Choroid plexus epithelial cell (primary cell): ENCODE measurements around the gene GALNS.

Source experiments
- DNase-seq: peaks from one replicate; pipeline ENCODE4 v3.0.0-alpha.2; 2010; ENCODE audit warnings: low read depth
- H3K4me3 ChIP-seq: 2 replicates; pipeline ENCODE4 v1.5.1; 2011; ENCODE audit warnings: low read depth, mild to moderate bottlenecking, control low read depth, low read length, moderate library complexity
- TF ChIP-seq, protein P1 (sequence below): conservative IDR thresholded peaks from 2 replicates; pipeline ENCODE4 v1.5.1; 2011; ENCODE audit warnings: low read depth, mild to moderate bottlenecking, control low read depth, inconsistent platforms, low read length, moderate library complexity

The GALNS gene

DNA sequence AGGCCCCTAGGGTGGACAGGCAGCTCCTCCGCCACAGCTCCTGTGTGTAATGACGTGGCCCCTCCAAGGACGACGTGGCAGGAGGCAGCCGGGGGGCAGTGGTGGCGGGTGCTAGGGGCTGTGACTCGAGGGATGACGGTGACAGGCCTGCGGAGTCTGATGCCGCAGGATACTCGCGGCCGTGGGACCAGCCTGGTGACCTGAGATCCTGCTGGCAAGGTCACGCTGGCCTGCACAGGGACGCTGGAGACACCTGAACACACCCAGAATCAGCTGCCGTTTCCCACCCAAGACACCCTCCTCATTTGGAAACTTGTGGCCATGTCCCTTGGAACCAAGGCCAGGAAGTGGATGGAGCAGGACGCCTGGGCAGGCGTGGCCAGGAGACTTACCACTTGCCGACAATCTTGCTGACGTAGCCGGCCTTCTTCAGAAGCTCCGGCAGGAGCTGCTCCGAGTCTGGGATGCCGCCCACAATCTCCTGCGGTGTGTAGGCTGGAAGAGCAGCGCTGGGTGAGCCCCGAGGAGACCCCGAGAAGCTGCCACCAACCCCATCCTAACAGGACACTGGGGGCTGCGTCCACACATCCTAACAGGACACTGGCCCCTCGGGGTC, 16.0 kb downstream of the GALNS start:
- DNase-seq = no peak
- no peak overlapping the region for H3K4me3 ChIP-seq
- TF ChIP-seq, protein P1, sequence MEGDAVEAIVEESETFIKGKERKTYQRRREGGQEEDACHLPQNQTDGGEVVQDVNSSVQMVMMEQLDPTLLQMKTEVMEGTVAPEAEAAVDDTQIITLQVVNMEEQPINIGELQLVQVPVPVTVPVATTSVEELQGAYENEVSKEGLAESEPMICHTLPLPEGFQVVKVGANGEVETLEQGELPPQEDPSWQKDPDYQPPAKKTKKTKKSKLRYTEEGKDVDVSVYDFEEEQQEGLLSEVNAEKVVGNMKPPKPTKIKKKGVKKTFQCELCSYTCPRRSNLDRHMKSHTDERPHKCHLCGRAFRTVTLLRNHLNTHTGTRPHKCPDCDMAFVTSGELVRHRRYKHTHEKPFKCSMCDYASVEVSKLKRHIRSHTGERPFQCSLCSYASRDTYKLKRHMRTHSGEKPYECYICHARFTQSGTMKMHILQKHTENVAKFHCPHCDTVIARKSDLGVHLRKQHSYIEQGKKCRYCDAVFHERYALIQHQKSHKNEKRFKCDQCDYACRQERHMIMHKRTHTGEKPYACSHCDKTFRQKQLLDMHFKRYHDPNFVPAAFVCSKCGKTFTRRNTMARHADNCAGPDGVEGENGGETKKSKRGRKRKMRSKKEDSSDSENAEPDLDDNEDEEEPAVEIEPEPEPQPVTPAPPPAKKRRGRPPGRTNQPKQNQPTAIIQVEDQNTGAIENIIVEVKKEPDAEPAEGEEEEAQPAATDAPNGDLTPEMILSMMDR = no peak

DNA sequence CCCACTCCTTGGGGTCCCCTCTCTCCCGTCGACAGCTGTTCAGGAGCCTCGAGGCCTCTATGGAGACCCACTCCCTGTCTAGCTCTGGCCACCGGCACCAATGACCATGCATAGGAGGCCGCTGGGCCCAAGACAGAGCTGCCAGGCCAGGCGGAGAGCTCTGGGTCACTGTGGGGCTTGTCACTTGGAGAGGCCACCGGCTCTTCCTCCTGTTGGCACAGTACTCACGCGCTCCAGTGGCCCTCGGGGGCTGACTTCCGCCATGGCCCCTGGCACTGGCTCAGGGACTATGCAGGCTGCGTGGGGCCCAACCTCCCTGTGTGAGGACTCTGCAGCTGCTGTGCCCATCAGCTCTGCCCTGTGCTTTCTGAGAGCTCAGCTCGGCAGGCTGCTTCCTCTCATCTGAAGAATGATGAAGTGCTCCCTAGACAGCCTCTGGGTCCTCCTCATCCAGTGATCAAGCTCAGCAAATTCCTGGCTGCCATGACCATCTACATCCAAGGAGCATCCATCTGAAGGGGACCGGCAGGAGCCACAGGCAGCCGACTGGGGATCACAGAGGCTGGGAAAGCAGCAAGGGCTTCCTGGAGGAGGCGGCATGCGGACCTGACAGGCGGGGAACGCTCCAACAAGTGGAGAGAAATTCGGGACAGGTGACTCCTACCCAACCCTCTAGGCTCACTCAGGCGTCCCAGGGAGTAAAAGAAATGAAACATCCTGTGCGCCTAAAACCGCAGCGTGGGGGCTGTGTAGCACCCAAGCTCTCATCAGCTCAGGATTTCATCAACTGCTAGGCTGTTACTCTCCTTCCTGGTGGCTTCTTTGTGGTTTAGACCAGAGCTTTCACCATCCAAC, 16.8 kb downstream of the GALNS start:
- TF ChIP-seq, protein P1 = no peak
- no peak overlapping the region for H3K4me3 ChIP-seq
- no peak for DNase-seq

DNA sequence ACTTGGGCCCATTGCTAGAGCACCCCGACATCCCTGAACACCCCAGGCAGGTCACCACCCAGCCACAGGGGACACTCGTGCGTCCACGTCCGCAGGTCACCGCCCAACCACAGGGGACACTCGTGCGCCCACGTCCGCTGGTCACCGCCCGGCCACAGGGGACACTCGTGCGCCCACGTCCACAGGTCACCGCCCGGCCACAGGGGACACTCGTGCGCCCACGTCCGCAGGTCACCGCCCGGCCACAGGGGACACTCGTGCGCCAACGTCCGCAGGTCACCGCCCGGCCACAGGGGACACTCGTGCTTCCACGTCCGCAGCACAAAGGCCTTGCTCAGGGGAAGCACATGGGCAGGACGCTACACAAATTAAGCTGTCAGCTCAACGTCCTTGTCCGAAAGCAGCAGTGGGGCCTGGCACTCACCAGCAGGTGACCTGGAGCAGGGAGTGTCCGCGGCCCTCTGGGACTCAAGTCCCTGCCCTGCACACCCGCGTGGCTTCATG, 17.7 kb downstream of the GALNS start:
- TF ChIP-seq, protein P1 = no peak
- H3K4me3 ChIP-seq = no peak overlapping the region
- no peak for DNase-seq

DNA sequence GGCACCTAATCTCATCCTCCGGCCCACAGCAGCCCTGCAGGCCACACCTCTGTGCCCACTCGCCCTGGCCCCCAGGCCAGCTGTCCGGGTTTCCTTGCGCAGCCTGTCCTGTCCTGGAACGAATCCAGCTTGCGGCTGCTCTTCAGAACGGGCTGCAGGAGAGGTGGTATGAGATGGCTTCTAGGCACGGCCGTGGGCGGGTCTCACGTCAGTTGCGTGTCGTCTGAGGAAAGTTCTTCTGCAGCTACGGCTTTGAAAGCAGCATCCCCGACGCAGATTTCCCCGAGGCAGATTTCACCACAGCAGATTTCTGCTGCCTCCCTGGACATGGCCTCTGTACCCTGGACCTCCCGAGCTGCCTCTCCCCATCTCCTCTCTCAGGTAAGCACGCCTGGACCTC, 18.2 kb downstream of the GALNS start:
- DNase-seq = no peak
- TF ChIP-seq, protein P1 = no peak
- no peak overlapping the region for H3K4me3 ChIP-seq

DNA sequence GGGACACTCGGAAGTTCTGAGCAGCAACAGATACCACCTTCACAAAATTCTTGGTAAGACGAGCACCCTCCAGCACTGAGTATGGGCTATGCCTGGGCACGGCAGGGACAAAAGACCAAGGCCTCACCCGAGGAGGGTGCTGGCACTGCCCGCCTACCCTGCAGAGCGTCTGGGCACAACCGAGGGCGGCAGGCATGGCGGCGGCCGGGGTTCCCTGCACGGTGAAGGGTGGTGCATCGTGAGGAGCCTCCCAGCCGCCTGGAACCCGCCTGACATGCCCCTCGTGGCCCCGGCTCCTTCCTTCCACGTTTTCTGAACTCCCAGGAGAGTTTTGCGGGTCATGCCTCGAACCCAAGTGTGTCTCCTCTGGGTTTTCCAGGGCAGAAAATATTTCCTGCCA, 18.9 kb downstream of the GALNS start:
- TF ChIP-seq, protein P1 = no peak
- DNase-seq = no peak
- no peak overlapping the region for H3K4me3 ChIP-seq

DNA sequence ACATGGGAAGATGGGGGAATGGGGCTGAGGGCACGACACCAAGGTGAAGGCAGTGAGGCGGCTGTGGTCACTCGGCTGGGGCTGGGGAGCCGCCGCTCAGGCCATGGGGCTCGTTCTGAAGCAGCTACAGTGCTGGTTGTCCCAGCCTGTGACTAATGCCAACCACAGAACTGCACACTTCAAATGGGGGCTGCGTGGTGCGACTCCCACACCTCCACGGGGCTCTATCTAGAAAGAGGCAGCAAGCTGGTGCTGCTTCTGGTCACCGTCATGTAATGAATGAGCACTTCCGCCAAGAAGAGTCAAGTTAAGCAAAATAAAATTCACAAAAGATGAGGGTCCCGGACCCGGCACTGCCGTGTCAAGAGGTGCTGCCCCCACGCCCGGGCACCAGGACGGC, 20.0 kb downstream of the GALNS start:
- H3K4me3 ChIP-seq = no peak overlapping the region
- TF ChIP-seq, protein P1 = no peak
- DNase-seq = no peak
